ENCODE measurements around the gene RALGAPA2. TPM values are rescaled to one million over a fixed set of nuclear protein-coding genes. Genes with fewer than 3 reads are reported as not detected.

RALGAPA2 gene
- total RNA-seq, 4 donors from 2014 or later: 20.1 to 27.7 (median 23.0) TPM

- H3K27ac ChIP-seq (replicated peaks in 1 of 4): no peak overlapping the region
- H3K4me1 ChIP-seq: peaks cover 0 to 30% (median 0%) of the 10 kb centered on the region in 4 donors
- intact Hi-C loops (cut with DNase I): no loop called here
- WGBS: 88% methylated on average over 10 of the region's 10 CpGs
- no peak for TF ChIP-seq POLR2AphosphoS5 (IDR thresholded peaks at IDR 0.05)
- no peak for TF ChIP-seq EP300 (IDR thresholded peaks at IDR 0.05)
- TF ChIP-seq POLR2A (IDR thresholded peaks at IDR 0.05; ENCODE audit: low read depth): no peak
- no peak for TF ChIP-seq CTCF (IDR thresholded peaks at IDR 0.05)
- H3K27me3 ChIP-seq: no peaks in the 10 kb centered on the region
- H3K36me3 ChIP-seq: peaks cover 0 to 6% (median 0%) of the 10 kb centered on the region in 4 donors
- DNase-seq (ENCODE audit: extremely low spot score): no peak
- no peaks in the 10 kb centered on the region for H3K9me3 ChIP-seq
- no peak overlapping the region for H3K4me3 ChIP-seq
These were observed 28.7 kb downstream of the RALGAPA2 start for GRCh38 chr20:20683481-20684321.

GRCh38 chr20:20683020-20683419 is 29.4 kb downstream of the RALGAPA2 start:
- H3K36me3 ChIP-seq: peaks cover 0 to 7% (median 2%) of the 10 kb centered on the region in 4 donors
- H3K27ac ChIP-seq (replicated peaks in 1 of 4): no peak overlapping the region
- no peak for DNase-seq (ENCODE audit: extremely low spot score)
- 97% methylated on average over 9 of the region's 9 CpGs for WGBS
- H3K27me3 ChIP-seq: no peaks in the 10 kb centered on the region
- intact Hi-C loops (cut with DNase I): no loop called here
- H3K4me1 ChIP-seq: peaks cover 0 to 28% (median 0%) of the 10 kb centered on the region in 4 donors
- H3K4me3 ChIP-seq: no peak overlapping the region
- no peak for TF ChIP-seq POLR2AphosphoS5 (IDR thresholded peaks at IDR 0.05)
- no peak for TF ChIP-seq POLR2A (IDR thresholded peaks at IDR 0.05; ENCODE audit: low read depth)
- TF ChIP-seq CTCF (IDR thresholded peaks at IDR 0.05): no peak
- TF ChIP-seq EP300 (IDR thresholded peaks at IDR 0.05): no peak
- H3K9me3 ChIP-seq: no peaks in the 10 kb centered on the region

GRCh38 chr20:20680991-20681508 is 31.4 kb downstream of the RALGAPA2 start:
- DNase-seq (ENCODE audit: extremely low spot score): no peak
- Histone ChIP-seq H3K27me3 (no peaks in the 10 kb centered on the region), H3K27ac (replicated peaks in 1 of 4) (no peak overlapping the region), H3K4me3 (no peak overlapping the region), H3K4me1 (peaks cover 0 to 11% (median 2%) of the 10 kb centered on the region in 4 donors), H3K9me3 (no peaks in the 10 kb centered on the region), H3K36me3 (peaks cover 0 to 16% (median 4%) of the 10 kb centered on the region in 4 donors)
- intact Hi-C loops (cut with DNase I): no loop called here
- TF ChIP-seq POLR2A (IDR thresholded peaks at IDR 0.05; ENCODE audit: low read depth): no peak
- no peak for TF ChIP-seq CTCF (IDR thresholded peaks at IDR 0.05)
- no peak for TF ChIP-seq EP300 (IDR thresholded peaks at IDR 0.05)
- no peak for TF ChIP-seq POLR2AphosphoS5 (IDR thresholded peaks at IDR 0.05)
- WGBS: 82% methylated on average over 7 of the region's 7 CpGs

GRCh38 chr20:20679316-20679715 is 33.1 kb downstream of the RALGAPA2 start:
- Histone ChIP-seq H3K4me3 (no peak overlapping the region), H3K27ac (replicated peaks in 1 of 4) (no peak overlapping the region), H3K9me3 (no peaks in the 10 kb centered on the region), H3K27me3 (no peaks in the 10 kb centered on the region), H3K36me3 (peaks cover 0 to 16% (median 4%) of the 10 kb centered on the region in 4 donors), H3K4me1 (peaks cover 0 to 5% (median 2%) of the 10 kb centered on the region in 4 donors)
- DNase-seq (ENCODE audit: extremely low spot score): no peak
- intact Hi-C loops (cut with DNase I): no loop called here
- WGBS: 95% methylated on average over 3 of the region's 3 CpGs
- TF ChIP-seq POLR2AphosphoS5 (IDR thresholded peaks at IDR 0.05): no peak
- TF ChIP-seq POLR2A (IDR thresholded peaks at IDR 0.05; ENCODE audit: low read depth): no peak
- no peak for TF ChIP-seq EP300 (IDR thresholded peaks at IDR 0.05)
- TF ChIP-seq CTCF (IDR thresholded peaks at IDR 0.05): no peak

Data from esophagus muscularis mucosa (tissue), 4 donors.